B cell (primary cell): ENCODE measurements around the gene CHMP5.

Source experiments
- EZH2 ChIP-seq: IDR thresholded peaks from 2 replicates; pipeline ENCODE4 v1.6.1; 2012; ENCODE audit warnings: borderline replicate concordance, low read depth, mild to moderate bottlenecking, moderate library complexity, low read length; ENCODE audit not compliant: insufficient read depth, poor library complexity, severe bottlenecking
- TF ChIP-seq, protein P1 (sequence below): fragments of 200-600 bp; IDR thresholded peaks from one replicate; pipeline ENCODE4 v1.8.0; 2022; ENCODE audit warnings: antibody characterized with exemption, mild to moderate bottlenecking

DNA sequence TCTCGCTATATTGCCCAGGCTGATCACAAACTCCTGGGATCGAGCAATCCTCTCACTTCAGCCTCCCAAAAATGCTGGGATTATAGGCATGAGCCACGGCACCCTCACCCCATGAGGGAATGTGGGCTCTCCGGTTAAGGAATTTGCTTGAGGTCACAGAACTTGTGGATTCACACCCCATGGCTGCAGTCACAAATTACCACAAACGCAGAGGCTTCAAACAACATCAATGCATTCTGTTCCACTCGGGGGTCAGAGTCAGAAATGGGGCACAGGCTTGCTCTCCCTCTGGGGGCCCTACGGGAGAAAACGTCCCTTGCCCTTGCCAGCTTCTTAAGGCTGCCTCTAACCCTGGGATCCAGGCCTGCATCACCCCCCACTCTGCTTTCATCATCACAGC lies 37.1 kb upstream of the CHMP5 start:
- TF ChIP-seq, protein P1, sequence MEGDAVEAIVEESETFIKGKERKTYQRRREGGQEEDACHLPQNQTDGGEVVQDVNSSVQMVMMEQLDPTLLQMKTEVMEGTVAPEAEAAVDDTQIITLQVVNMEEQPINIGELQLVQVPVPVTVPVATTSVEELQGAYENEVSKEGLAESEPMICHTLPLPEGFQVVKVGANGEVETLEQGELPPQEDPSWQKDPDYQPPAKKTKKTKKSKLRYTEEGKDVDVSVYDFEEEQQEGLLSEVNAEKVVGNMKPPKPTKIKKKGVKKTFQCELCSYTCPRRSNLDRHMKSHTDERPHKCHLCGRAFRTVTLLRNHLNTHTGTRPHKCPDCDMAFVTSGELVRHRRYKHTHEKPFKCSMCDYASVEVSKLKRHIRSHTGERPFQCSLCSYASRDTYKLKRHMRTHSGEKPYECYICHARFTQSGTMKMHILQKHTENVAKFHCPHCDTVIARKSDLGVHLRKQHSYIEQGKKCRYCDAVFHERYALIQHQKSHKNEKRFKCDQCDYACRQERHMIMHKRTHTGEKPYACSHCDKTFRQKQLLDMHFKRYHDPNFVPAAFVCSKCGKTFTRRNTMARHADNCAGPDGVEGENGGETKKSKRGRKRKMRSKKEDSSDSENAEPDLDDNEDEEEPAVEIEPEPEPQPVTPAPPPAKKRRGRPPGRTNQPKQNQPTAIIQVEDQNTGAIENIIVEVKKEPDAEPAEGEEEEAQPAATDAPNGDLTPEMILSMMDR: no peak
- no peak for TF ChIP-seq EZH2
